ENCODE measurements around the gene PC.

Gene PC

DNA sequence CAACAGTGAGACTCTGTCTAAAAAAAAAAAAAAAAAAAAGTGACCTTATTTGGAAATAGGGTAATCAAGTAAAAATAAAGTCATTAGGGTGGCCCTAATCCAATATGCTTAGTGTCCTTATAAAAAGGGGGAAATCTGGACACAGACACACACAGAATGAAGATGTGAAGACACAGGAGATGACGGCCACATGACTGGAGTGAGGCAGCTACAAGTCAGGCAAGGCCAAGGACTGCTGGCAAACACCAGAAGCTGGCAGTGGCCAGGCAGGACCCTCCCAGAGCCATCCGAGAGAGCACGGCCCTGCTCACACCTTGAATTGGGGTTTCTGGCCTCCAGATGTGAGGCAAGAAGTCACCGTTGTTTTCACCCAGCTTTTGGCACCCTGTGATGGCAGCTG lies 72.7 kb downstream of the PC start:
- no peak for DNase-seq (ENCODE audit: low read depth in 3 of 3)

- no peak for DNase-seq (ENCODE audit: low read depth in 3 of 3)
These were observed 73.7 kb downstream of the PC start for GRCh38 chr11:66884443-66884842.

DNA sequence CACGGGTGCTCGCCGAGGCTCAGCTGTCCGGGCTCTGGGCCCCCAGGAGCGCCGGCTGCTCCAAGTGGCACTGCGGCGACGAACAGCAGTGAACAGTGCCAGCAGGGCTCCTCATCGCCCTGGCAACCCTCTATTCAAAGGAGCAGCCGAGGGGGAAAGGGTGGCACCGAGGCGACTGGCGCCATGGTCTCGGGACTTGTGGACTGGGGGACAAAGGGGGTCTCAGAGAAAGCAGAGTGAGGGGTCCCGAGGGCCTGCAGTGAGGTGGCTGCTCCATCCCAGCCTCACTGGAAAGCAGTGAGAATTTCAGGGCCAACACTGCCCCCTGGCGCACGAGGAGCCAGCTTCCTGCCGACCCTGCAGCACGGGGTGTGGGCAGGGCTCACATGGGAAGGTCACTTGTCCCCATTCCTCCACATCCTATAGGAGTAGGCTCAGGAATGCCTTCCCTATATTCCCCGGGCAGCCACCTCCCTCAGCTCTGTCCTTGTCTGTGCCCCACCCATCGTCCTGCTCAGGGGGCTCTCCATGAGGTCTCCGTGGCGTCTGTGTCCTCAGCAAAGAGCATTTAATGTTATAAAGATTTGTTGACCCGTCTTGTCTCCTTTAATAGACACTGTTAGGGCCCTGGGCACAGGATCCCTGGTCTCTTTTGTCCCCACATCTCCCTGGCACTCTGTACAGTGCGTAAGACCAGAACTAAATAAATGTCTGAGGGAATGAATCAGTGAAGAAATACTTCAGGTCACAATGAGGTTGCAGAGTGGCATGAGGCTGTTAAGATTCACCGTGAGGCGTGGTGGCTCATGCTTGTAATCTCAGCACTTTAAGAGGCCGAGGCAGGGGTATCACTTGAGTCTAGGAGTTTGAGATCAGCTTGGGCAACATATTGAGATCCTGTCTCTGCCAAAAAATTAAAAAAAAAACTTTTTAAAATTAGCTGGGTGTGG lies 74.9 kb downstream of the PC start:
- DNase-seq (ENCODE audit: low read depth in 3 of 3), result peak in 2 of 3 donors; percentile 39 to 58

DNA sequence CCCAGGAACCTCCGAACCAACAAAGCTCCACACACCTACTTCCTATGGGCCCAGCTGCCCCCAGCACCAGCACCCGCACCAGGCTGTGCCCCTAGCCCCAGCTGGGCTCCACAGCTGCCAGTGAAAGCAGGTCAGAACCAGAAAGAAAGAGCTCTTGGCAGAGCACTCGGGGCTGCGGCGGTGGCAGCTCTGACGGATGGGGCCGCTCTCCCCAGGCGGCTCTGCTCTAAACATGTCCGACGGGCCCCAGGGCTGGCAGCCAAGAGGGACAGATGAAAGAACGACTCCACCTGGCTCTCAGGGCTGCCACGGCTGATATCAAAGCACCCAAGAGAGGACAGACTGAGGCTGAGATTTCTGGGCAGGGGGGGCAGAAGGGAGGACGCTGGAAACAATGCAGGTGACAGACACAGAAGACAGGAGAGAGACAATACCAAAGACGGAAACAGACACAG lies 75.6 kb downstream of the PC start:
- DNase-seq (ENCODE audit: low read depth in 3 of 3), result no peak

- no peak for DNase-seq (ENCODE audit: low read depth in 3 of 3)
These were observed 76.2 kb downstream of the PC start for GRCh38 chr11:66881927-66882452.

GRCh38 chr11:66881451-66881835 lies 76.7 kb downstream of the PC start:
- DNase-seq (ENCODE audit: low read depth in 3 of 3), result no peak

- no peak for DNase-seq (ENCODE audit: low read depth in 3 of 3)
These were observed 77.4 kb downstream of the PC start for GRCh38 chr11:66880496-66881450.

GRCh38 chr11:66879999-66880398 lies 78.2 kb downstream of the PC start:
- DNase-seq (ENCODE audit: low read depth in 3 of 3), result no peak

DNA sequence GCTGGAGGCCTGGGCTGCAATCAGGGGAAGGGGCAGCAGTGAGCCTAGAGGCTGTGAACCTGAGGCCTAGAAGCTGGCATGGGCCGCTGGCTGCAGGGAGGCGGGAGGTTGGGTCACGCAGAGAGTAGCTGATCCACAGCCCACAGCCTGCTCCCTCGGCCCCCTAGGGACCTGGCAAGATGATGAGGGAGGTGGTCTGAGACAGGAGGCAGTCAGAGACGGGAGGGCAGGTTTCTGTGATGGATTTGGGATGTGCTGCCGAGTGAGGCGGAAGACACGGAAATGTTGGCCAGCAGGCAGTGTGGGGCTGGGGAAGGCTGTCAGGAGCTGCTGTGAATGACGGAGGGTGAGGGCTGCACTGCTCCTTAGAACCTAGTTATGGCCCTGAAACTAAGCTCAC lies 78.6 kb downstream of the PC start:
- no peak for DNase-seq (ENCODE audit: low read depth in 3 of 3)

GRCh38 chr11:66879000-66879399 lies 79.2 kb downstream of the PC start:
- DNase-seq (ENCODE audit: low read depth in 3 of 3), result no peak

- DNase-seq (ENCODE audit: low read depth in 3 of 3), result no peak
These were observed 79.7 kb downstream of the PC start for GRCh38 chr11:66878474-66878873.

DNA sequence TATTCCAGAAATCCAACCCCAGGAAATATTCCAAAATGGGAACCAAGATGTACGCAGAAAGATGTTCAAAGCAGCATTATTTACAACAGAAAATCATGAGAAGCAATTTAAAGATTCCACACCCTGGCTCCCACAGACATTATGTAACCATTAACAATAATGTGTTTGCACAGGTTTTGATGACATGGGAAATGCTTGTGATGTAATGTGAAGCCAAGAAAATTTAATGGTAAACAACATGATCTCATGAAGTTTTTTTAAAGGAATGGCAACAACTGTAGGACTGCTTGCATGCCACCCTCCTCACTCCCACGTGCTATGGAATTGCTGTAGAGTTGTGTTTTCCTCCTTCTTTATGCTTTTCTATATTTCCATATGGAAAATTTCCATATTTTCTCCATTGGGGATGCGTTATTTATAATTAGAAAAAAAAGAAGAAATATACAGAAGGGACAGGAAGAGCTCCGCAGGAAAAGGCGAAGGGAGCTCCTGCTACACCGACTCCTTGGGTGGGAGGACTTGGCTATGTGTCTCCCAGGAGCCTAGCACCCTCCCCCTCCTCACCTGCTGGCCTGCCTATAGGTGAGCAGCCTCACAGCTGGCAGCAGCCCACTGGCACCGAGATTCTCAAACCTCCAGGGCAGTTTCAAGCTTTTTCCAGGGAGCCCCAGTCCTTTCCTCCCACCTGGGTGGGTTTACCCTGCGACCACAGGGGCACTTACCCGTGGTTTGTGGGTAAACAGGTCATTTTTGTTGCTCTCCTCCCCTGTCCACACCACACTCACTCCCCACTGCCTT lies 80.4 kb downstream of the PC start:
- no peak for DNase-seq (ENCODE audit: low read depth in 3 of 3)

- DNase-seq (ENCODE audit: low read depth in 3 of 3), result no peak
These were observed 82.8 kb downstream of the PC start for GRCh38 chr11:66875378-66875777.

DNA sequence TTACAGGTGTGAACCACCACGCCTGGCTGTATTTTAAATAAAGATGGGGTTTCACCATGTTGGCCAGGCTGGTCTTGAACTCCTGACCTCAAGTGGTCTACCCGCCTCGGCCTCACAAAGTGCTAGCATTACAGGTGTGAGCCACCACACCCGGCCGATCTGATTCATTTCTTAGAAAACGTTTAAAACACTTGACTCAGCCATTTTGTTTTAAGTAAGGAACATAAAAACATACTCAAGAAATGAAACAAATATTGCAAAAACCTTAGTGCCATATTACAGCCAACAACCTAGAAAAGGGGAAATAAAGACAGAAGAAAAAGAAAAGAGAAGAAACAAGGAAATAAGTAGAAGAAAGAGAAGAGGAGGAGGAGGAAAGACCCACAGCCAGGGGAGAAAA lies 84.0 kb downstream of the PC start:
- DNase-seq (ENCODE audit: low read depth in 3 of 3), result no peak

GRCh38 chr11:66871521-66871901 lies 86.7 kb downstream of the PC start:
- no peak for DNase-seq (ENCODE audit: low read depth in 3 of 3)

DNA sequence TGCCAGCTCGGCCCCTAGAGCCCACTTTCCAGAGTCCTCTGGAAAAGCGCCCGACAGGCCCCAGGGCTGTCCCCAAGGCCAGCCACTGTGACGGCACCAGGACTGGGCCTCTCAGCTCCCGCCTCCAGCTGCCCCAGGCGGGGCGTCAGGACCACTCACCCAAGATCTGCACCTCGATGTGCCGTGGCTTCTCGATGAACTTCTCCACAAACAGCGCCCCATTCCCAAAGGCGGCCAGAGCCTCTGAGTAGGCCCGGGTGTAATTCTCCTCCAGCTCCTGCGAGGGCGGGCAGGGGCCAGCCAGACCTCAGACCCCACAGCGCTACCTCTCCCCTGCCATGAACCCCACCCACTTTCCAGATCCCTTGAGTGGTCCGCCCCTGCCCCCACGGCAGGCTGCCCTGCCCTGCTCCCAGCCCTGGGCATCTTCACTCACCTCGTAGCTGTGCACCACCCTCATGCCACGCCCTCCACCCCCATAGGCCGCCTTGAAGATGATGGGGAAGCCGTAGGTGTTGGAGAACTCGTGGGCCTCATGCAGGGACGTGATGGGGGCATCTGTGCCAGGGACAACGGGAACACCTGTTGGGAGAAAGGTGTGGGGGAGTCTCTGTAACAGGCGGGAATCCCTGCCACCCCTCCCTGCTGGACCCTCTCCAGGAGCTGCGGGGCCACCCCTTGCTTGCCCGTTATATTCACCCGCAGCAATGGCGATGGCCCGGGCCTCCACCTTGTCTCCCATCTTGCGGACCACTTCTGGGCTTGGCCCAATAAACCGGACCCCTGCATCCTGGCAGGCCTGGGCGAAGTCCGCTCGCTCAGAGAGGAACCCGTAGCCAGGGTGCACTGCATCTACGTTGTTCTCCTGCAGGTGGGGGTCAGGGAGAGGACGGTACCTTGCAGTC lies 87.3 kb downstream of the PC start:
- no peak for DNase-seq (ENCODE audit: low read depth in 3 of 3)

- DNase-seq (ENCODE audit: low read depth in 3 of 3), result no peak
These were observed 88.1 kb downstream of the PC start for GRCh38 chr11:66870131-66870530.

- DNase-seq (ENCODE audit: low read depth in 3 of 3), result no peak
These were observed 88.7 kb downstream of the PC start for GRCh38 chr11:66869567-66869870.

GRCh38 chr11:66868726-66869566 lies 89.2 kb downstream of the PC start:
- DNase-seq (ENCODE audit: low read depth in 3 of 3), result peak; percentile 55 to 85 (median 78)
